ENCODE data around the gene EGFR.

- TF ChIP-seq CTCF (IDR thresholded peaks at IDR 0.05) (no peak), POLR2A (IDR thresholded peaks at IDR 0.05) (no peak)
Observed at GRCh38 chr7:55187701-55188491, 169.1 kb downstream of the EGFR start.

All from lower leg skin (tissue), 3 donors.